ENCODE measurements around the gene NYAP1. TPM values are rescaled to one million over a fixed set of nuclear protein-coding genes. Genes with fewer than 3 reads are reported as not detected.
A peak's percentile ranks its signal among the peaks of the same experiment; 100 is the strongest.

The NYAP1 gene
- total RNA-seq, 1 donor from 2014 or later, result 0.95 TPM

GRCh38 chr7:100465299-100465698 lies 18.4 kb upstream of the NYAP1 start:
- no peaks in the 10 kb centered on the region for H3K27me3 Mint-ChIP-seq (ENCODE audit: low read depth)
- no peak overlapping the region for H3K4me3 Mint-ChIP-seq (ENCODE audit: unreplicated experiment)
- H3K4me1 Mint-ChIP-seq (ENCODE audit: low read depth), result peaks cover 11% of the 10 kb centered on the region
- DNase-seq (ENCODE audit: low spot score), result no peak
- no peaks in the 10 kb centered on the region for H3K9me3 Mint-ChIP-seq (ENCODE audit: low read depth)
- no peak overlapping the region for H3K27ac Mint-ChIP-seq (ENCODE audit: unreplicated experiment)
- H3K36me3 Mint-ChIP-seq (ENCODE audit: low read depth), result no peaks in the 10 kb centered on the region
- TF ChIP-seq CTCF (IDR thresholded peaks at IDR 0.05), result no peak

GRCh38 chr7:100465702-100466311 lies 17.9 kb upstream of the NYAP1 start:
- no peaks in the 10 kb centered on the region for H3K27me3 Mint-ChIP-seq (ENCODE audit: low read depth)
- no peak for DNase-seq (ENCODE audit: low spot score)
- H3K36me3 Mint-ChIP-seq (ENCODE audit: low read depth), result no peaks in the 10 kb centered on the region
- H3K4me1 Mint-ChIP-seq (ENCODE audit: low read depth), result peaks cover 11% of the 10 kb centered on the region
- no peak overlapping the region for H3K27ac Mint-ChIP-seq (ENCODE audit: unreplicated experiment)
- no peak overlapping the region for H3K4me3 Mint-ChIP-seq (ENCODE audit: unreplicated experiment)
- no peaks in the 10 kb centered on the region for H3K9me3 Mint-ChIP-seq (ENCODE audit: low read depth)
- TF ChIP-seq CTCF (IDR thresholded peaks at IDR 0.05), result peak; percentile 91

- no peak for DNase-seq (ENCODE audit: low spot score)
- no peak for TF ChIP-seq CTCF (IDR thresholded peaks at IDR 0.05)
- Mint-ChIP-seq H3K4me3 (ENCODE audit: unreplicated experiment) (no peak overlapping the region), H3K4me1 (ENCODE audit: low read depth) (peaks cover 11% of the 10 kb centered on the region), H3K9me3 (ENCODE audit: low read depth) (no peaks in the 10 kb centered on the region), H3K27me3 (ENCODE audit: low read depth) (no peaks in the 10 kb centered on the region), H3K27ac (ENCODE audit: unreplicated experiment) (no peak overlapping the region), H3K36me3 (ENCODE audit: low read depth) (no peaks in the 10 kb centered on the region)
Measured at GRCh38 chr7:100466653-100467605, 16.8 kb upstream of the NYAP1 start.

- Mint-ChIP-seq H3K36me3 (ENCODE audit: low read depth) (no peaks in the 10 kb centered on the region), H3K27ac (ENCODE audit: unreplicated experiment) (no peak overlapping the region), H3K4me3 (ENCODE audit: unreplicated experiment) (no peak overlapping the region), H3K9me3 (ENCODE audit: low read depth) (no peaks in the 10 kb centered on the region), H3K4me1 (ENCODE audit: low read depth) (peaks cover 13% of the 10 kb centered on the region), H3K27me3 (ENCODE audit: low read depth) (no peaks in the 10 kb centered on the region)
- no peak for DNase-seq (ENCODE audit: low spot score)
- no peak for TF ChIP-seq CTCF (IDR thresholded peaks at IDR 0.05)
Measured at GRCh38 chr7:100467638-100468373, 15.9 kb upstream of the NYAP1 start.

Measured in chondrocyte (in vitro differentiated cells).